GM23338 (cell line): ENCODE measurements around the gene PIGN. TPM values are rescaled to one million over a fixed set of nuclear protein-coding genes. Genes with fewer than 3 reads are reported as not detected.

Source experiments
- ATAC-seq: fragments of 200-7000 bp; cut with Tn5 transposase; 3 replicates; pipeline ENCODE4 v1.9.1; 2020
- DNase-seq: peaks from one replicate; pipeline ENCODE4 v3.0.0-alpha.2; 2015; ENCODE audit warnings: low spot score
- H2AFZ ChIP-seq: fragments of 200-600 bp; sonication (generic); 2 replicates; pipeline ENCODE4 v1.8.0; 2016; ENCODE audit warnings: antibody characterized with exemption, mild to moderate bottlenecking, moderate library complexity
- H3F3A ChIP-seq: fragments of 200-600 bp; sonication (generic); replicated peaks from 2 replicates; pipeline ENCODE4 v1.8.0; 2017; ENCODE audit warnings: antibody characterized with exemption, mixed run types, low read depth
- H3K27ac ChIP-seq: fragments of 200-600 bp; sonication (generic); 2 replicates; pipeline ENCODE4 v1.6.1; 2016; ENCODE audit warnings: low read depth
- H3K27me3 ChIP-seq: fragments of 200-600 bp; sonication (generic); 2 replicates; pipeline ENCODE4 v1.8.0; 2016; ENCODE audit warnings: mild to moderate bottlenecking, mixed run types, moderate library complexity; ENCODE audit not compliant: insufficient read depth
- H3K36me3 ChIP-seq: fragments of 200-600 bp; sonication (generic); 2 replicates; pipeline ENCODE4 v1.8.0; 2016; ENCODE audit warnings: mild to moderate bottlenecking; ENCODE audit not compliant: insufficient read depth
- H3K4me1 ChIP-seq: fragments of 200-600 bp; sonication (generic); 2 replicates; pipeline ENCODE4 v1.8.0; 2016; ENCODE audit warnings: mild to moderate bottlenecking, moderate library complexity; ENCODE audit not compliant: insufficient read depth
- H3K4me2 ChIP-seq: fragments of 200-600 bp; sonication (generic); 2 replicates; pipeline ENCODE4 v1.7.1; 2017; ENCODE audit warnings: mixed run types
- H3K4me3 ChIP-seq: fragments of 200-600 bp; sonication (generic); 2 replicates; pipeline ENCODE4 v1.6.1; 2016; ENCODE audit warnings: mixed run types
- H3K79me2 ChIP-seq: fragments of 200-600 bp; sonication (generic); replicated peaks from 2 replicates; pipeline ENCODE4 v1.8.0; 2017; ENCODE audit warnings: mild to moderate bottlenecking; ENCODE audit not compliant: insufficient read depth
- H3K9me2 ChIP-seq: fragments of 200-600 bp; sonication (generic); 2 replicates; pipeline ENCODE4 v1.8.0; 2017; ENCODE audit not compliant: insufficient read depth
- H4K20me1 ChIP-seq: fragments of 200-600 bp; sonication (generic); replicated peaks from 2 replicates; pipeline ENCODE4 v1.8.0; 2017; ENCODE audit warnings: mild to moderate bottlenecking; ENCODE audit not compliant: insufficient read depth
- H3K27ac Mint-ChIP-seq: 2 replicates; pipeline ENCODE4 v1.8.0; 2020; ENCODE audit warnings: inconsistent platforms, mild to moderate bottlenecking, moderate library complexity, mixed read lengths
- H3K27me3 Mint-ChIP-seq: 3 replicates; pipeline ENCODE4 v1.8.0; 2022; ENCODE audit warnings: low read depth, mild to moderate bottlenecking, moderate library complexity, mixed read lengths, inconsistent platforms; ENCODE audit not compliant: insufficient read depth, poor library complexity
- H3K36me3 Mint-ChIP-seq: 3 replicates; pipeline ENCODE4 v1.8.0; 2021; ENCODE audit warnings: low read depth, mild to moderate bottlenecking, inconsistent platforms, moderate library complexity, mixed read lengths
- H3K4me1 Mint-ChIP-seq: 3 replicates; pipeline ENCODE4 v1.8.0; 2020; ENCODE audit warnings: mild to moderate bottlenecking, inconsistent platforms, mixed read lengths
- H3K4me3 Mint-ChIP-seq: 3 replicates; pipeline ENCODE4 v1.8.0; 2021; ENCODE audit warnings: moderate library complexity, mild to moderate bottlenecking, inconsistent platforms, mixed read lengths
- H3K9me3 Mint-ChIP-seq: 3 replicates; pipeline ENCODE4 v1.8.0; 2020; ENCODE audit warnings: moderate library complexity, mild to moderate bottlenecking, inconsistent platforms, mixed read lengths
- CREB1 ChIP-seq: fragments of 250-450 bp; sonication (Bioruptor Pico); IDR thresholded peaks from 2 replicates; pipeline ENCODE4 v1.5.0; 2020; ENCODE audit warnings: low read depth, mild to moderate bottlenecking, moderate library complexity
- ETS1 ChIP-seq: IDR thresholded peaks from 2 replicates; pipeline ENCODE4 v1.6.1; 2016; ENCODE audit warnings: antibody characterized with exemption
- EZH2 ChIP-seq: fragments of 200-600 bp; sonication (generic); IDR thresholded peaks from one replicate; pipeline ENCODE4 v1.8.0; 2017; ENCODE audit warnings: antibody characterized with exemption, mild to moderate bottlenecking, low read depth; ENCODE audit not compliant: unreplicated experiment
- EZH2phosphoT487 ChIP-seq: fragments of 200-600 bp; sonication (generic); IDR thresholded peaks from one replicate; pipeline ENCODE4 v1.8.1; 2018; ENCODE audit warnings: antibody characterized with exemption; ENCODE audit not compliant: unreplicated experiment
- JUNB ChIP-seq: IDR thresholded peaks from one replicate; pipeline ENCODE4 v1.6.1; 2016; ENCODE audit warnings: antibody characterized with exemption; ENCODE audit not compliant: unreplicated experiment
- NANOG ChIP-seq: IDR thresholded peaks from 2 replicates; pipeline ENCODE4 v1.6.1; 2016; ENCODE audit warnings: antibody characterized with exemption, borderline replicate concordance
- POLR2AphosphoS5 ChIP-seq: IDR thresholded peaks from 2 replicates; pipeline ENCODE4 v1.6.1; 2016; ENCODE audit warnings: antibody characterized with exemption, low read depth
- REST ChIP-seq: IDR thresholded peaks from one replicate; pipeline ENCODE4 v1.6.1; 2018; ENCODE audit warnings: antibody characterized with exemption; ENCODE audit not compliant: unreplicated experiment
- STAT1 ChIP-seq: IDR thresholded peaks from one replicate; pipeline ENCODE4 v1.6.1; 2016; ENCODE audit warnings: antibody characterized with exemption; ENCODE audit not compliant: unreplicated experiment
- ZNF114 ChIP-seq: fragments of 250-450 bp; sonication (Bioruptor Pico); IDR thresholded peaks from 2 replicates; pipeline ENCODE4 v1.5.0; 2020; ENCODE audit warnings: mild to moderate bottlenecking, moderate library complexity
- ZNF331 ChIP-seq: fragments of 250-450 bp; sonication (Bioruptor Pico); IDR thresholded peaks from 2 replicates; pipeline ENCODE4 v1.5.0; 2020; ENCODE audit warnings: low read depth, mild to moderate bottlenecking, moderate library complexity
- ZNF462 ChIP-seq: fragments of 250-450 bp; sonication (Bioruptor Pico); IDR thresholded peaks from 2 replicates; pipeline ENCODE4 v1.5.0; 2020; ENCODE audit warnings: mild to moderate bottlenecking, moderate library complexity
- polyA plus RNA-seq: library from polyadenylated mRNA; unstranded; fragments of >200 nt; fragmentation: Nextera tagmentation; extraction: Ambion mirVana; gene quantifications from 2 replicates; pipeline ENCODE4 v1.2.1, GENCODE V29; 2016
- total RNA-seq: library from RNA; depleted of rRNA; stranded (reverse); fragments of >200 nt; shearing (Covaris generic); gene quantifications from 2 replicates; pipeline ENCODE4 v1.2.3, GENCODE V29; 2014
- TF ChIP-seq, protein P1 (sequence below), 2 experiments: fragments of 200-600 bp in 1 of 2; sonication (generic) in 1 of 2; conservative IDR thresholded peaks; 2 replicates each; pipeline versions ENCODE4 v1.5.1 to v1.6.1; 2016 to 2017; ENCODE audit warnings: antibody characterized with exemption in 2 of 2, low read depth in 2 of 2, mild to moderate bottlenecking in 2 of 2, moderate library complexity in 1 of 2

The PIGN gene
- total and polyA plus RNA-seq, 2 experiments from 2014 or later = 9.4 to 33.0 TPM

DNA sequence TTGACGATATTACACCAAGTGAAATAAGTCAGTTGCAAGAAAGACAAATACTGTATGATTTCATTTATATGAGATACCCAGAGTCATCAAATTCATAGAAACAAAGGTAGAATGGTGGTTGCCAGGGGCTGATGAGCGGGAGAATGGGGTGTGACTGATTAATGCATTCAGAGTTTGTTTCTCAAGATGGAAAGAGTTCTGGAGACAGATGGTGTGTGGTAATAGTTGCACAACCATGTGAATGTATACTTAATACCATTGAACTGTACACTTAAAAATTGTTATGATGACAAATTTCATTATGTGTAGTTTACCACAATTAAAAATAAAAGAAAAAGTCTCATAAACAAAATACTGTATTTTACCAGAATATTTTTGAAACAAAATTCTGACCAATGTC is 117.3 kb downstream of the PIGN start:
- Histone ChIP-seq H2AFZ (no peak overlapping the region), H3K9me2 (no peaks in the 10 kb centered on the region), H3K4me3 (no peak overlapping the region), H3K79me2 (no peaks in the 10 kb centered on the region), H3K4me1 (no peaks in the 10 kb centered on the region), H3K36me3 (no peaks in the 10 kb centered on the region), H3F3A (no peaks in the 10 kb centered on the region), H3K27me3 (no peaks in the 10 kb centered on the region), H3K4me2 (no peak overlapping the region), H4K20me1 (no peaks in the 10 kb centered on the region), H3K27ac (no peak overlapping the region)
- Mint-ChIP-seq H3K27ac (no peak overlapping the region), H3K27me3 (no peaks in the 10 kb centered on the region), H3K4me3 (no peak overlapping the region), H3K9me3 (no peaks in the 10 kb centered on the region; the same call in 2 of the 3 replicates), H3K4me1 (no peaks in the 10 kb centered on the region), H3K36me3 (no peaks in the 10 kb centered on the region)
- ATAC-seq = no peak
- TF ChIP-seq, protein P1, sequence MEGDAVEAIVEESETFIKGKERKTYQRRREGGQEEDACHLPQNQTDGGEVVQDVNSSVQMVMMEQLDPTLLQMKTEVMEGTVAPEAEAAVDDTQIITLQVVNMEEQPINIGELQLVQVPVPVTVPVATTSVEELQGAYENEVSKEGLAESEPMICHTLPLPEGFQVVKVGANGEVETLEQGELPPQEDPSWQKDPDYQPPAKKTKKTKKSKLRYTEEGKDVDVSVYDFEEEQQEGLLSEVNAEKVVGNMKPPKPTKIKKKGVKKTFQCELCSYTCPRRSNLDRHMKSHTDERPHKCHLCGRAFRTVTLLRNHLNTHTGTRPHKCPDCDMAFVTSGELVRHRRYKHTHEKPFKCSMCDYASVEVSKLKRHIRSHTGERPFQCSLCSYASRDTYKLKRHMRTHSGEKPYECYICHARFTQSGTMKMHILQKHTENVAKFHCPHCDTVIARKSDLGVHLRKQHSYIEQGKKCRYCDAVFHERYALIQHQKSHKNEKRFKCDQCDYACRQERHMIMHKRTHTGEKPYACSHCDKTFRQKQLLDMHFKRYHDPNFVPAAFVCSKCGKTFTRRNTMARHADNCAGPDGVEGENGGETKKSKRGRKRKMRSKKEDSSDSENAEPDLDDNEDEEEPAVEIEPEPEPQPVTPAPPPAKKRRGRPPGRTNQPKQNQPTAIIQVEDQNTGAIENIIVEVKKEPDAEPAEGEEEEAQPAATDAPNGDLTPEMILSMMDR (conservative IDR thresholded peaks at IDR 0.05; ENCODE audit: low read depth in 2 of 2) = no peak
- no peak for TF ChIP-seq ETS1
- no peak for TF ChIP-seq ZNF462
- TF ChIP-seq NANOG = no peak
- no peak for TF ChIP-seq ZNF331
- TF ChIP-seq EZH2phosphoT487 = no peak
- TF ChIP-seq CREB1 (CRISPR knock-in tag) = no peak
- no peak for TF ChIP-seq EZH2
- TF ChIP-seq REST = no peak
- no peak for TF ChIP-seq POLR2AphosphoS5
- no peak for TF ChIP-seq STAT1
- no peak for TF ChIP-seq ZNF114
- no peak for TF ChIP-seq JUNB
- no peak for DNase-seq
